IMR-90 (cell line): ENCODE measurements around the gene GP5.

Source experiments
- CEBPB ChIP-seq: IDR thresholded peaks from 2 replicates; pipeline ENCODE4 v1.6.1; 2012; ENCODE audit warnings: low read depth, low read length, improper control_type of control experiment
- CHD1 ChIP-seq: IDR thresholded peaks from 2 replicates; pipeline ENCODE4 v1.6.1; 2012; ENCODE audit warnings: low read depth, low read length, improper control_type of control experiment
- POLR2A ChIP-seq: IDR thresholded peaks from 2 replicates; pipeline ENCODE4 v1.6.1; 2012; ENCODE audit warnings: mild to moderate bottlenecking, low read depth, low read length
- RAD21 ChIP-seq: IDR thresholded peaks from 2 replicates; pipeline ENCODE4 v1.6.1; 2012; ENCODE audit warnings: low read length, improper control_type of control experiment
- RCOR1 ChIP-seq: IDR thresholded peaks from 2 replicates; pipeline ENCODE4 v1.6.1; 2012; ENCODE audit warnings: mild to moderate bottlenecking, low read length, improper control_type of control experiment; ENCODE audit not compliant: insufficient replicate concordance
- SMC3 ChIP-seq: fragments of 150-350 bp; IDR thresholded peaks from 2 replicates; pipeline ENCODE4 v1.6.1; 2016; ENCODE audit warnings: low read depth, mild to moderate bottlenecking, antibody characterized with exemption, low read length, moderate library complexity
- TF ChIP-seq, protein P1 (sequence below): conservative IDR thresholded peaks from 2 replicates; pipeline ENCODE4 v1.5.1; 2012; ENCODE audit warnings: mild to moderate bottlenecking, low read depth, low read length, improper control_type of control experiment
- TF ChIP-seq, protein P2 (sequence below): fragments of 150-350 bp; IDR thresholded peaks from 2 replicates; pipeline ENCODE4 v1.6.1; 2017; ENCODE audit warnings: mild to moderate bottlenecking, antibody characterized with exemption, low read length, low read depth

DNA sequence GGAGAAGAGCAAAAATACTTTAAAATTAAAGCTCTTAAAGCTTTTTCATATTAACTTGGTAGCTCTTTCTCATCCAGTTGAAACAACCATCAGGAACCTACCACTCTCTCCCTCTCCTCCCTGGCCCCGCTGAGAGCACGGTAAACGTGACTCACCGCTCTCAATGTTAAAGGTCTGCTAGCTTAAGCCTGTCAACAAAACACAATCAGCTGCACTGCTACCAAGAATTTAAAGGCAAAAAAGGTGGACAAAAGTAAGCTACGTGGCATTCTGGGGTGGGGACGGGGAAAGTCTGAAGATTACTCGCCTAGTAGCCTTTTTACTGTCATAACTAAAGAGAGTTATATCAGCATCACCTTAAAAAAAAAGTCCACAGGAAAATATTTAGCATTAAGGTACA is 8.4 kb upstream of the GP5 start:
- TF ChIP-seq, protein P1, sequence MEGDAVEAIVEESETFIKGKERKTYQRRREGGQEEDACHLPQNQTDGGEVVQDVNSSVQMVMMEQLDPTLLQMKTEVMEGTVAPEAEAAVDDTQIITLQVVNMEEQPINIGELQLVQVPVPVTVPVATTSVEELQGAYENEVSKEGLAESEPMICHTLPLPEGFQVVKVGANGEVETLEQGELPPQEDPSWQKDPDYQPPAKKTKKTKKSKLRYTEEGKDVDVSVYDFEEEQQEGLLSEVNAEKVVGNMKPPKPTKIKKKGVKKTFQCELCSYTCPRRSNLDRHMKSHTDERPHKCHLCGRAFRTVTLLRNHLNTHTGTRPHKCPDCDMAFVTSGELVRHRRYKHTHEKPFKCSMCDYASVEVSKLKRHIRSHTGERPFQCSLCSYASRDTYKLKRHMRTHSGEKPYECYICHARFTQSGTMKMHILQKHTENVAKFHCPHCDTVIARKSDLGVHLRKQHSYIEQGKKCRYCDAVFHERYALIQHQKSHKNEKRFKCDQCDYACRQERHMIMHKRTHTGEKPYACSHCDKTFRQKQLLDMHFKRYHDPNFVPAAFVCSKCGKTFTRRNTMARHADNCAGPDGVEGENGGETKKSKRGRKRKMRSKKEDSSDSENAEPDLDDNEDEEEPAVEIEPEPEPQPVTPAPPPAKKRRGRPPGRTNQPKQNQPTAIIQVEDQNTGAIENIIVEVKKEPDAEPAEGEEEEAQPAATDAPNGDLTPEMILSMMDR, result no peak
- no peak for TF ChIP-seq POLR2A
- TF ChIP-seq SMC3, result no peak
- TF ChIP-seq RCOR1, result no peak
- TF ChIP-seq CEBPB, result no peak
- TF ChIP-seq CHD1, result no peak
- TF ChIP-seq, protein P2, sequence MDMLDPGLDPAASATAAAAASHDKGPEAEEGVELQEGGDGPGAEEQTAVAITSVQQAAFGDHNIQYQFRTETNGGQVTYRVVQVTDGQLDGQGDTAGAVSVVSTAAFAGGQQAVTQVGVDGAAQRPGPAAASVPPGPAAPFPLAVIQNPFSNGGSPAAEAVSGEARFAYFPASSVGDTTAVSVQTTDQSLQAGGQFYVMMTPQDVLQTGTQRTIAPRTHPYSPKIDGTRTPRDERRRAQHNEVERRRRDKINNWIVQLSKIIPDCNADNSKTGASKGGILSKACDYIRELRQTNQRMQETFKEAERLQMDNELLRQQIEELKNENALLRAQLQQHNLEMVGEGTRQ, result no peak
- no peak for TF ChIP-seq RAD21
